HepG2 (cell line): ENCODE results near the gene ZDHHC14. TPM values are rescaled to one million over a fixed set of nuclear protein-coding genes. Genes with fewer than 3 reads are reported as not detected.

Experiments used
- AFF4 ChIP-seq: sonication (generic); formaldehyde crosslinking; IDR thresholded peaks from 2 replicates; pipeline ENCODE4 v1.4.0; 2020; ENCODE audit warnings: missing genetic modification reagents
- KLF9 ChIP-seq: IDR thresholded peaks from 2 replicates; pipeline ENCODE4 v1.6.1; 2016; ENCODE audit warnings: low read depth
- MAZ ChIP-seq, 2 experiments: sonication (generic) in 1 of 2; formaldehyde crosslinking in 1 of 2; IDR thresholded peaks; 2 replicates each; pipeline versions ENCODE4 v1.5.0 to v1.6.1; 2012 to 2020; ENCODE audit warnings: low read depth in 2 of 2, mild to moderate bottlenecking in 2 of 2, borderline replicate concordance in 1 of 2, improper control_type of control experiment in 1 of 2, low read length in 1 of 2, missing genetic modification reagents in 1 of 2, moderate library complexity in 1 of 2
- MED8 ChIP-seq: sonication (generic); formaldehyde crosslinking; IDR thresholded peaks from 2 replicates; pipeline ENCODE4 v1.8.1; 2023; ENCODE audit warnings: mild to moderate bottlenecking, missing genetic modification reagents; ENCODE audit not compliant: insufficient replicate concordance
- MXI1 ChIP-seq: IDR thresholded peaks from 3 replicates; pipeline ENCODE4 v1.6.1; 2012; ENCODE audit warnings: low read depth, low read length, inconsistent platforms, borderline replicate concordance
- SALL1 ChIP-seq: sonication (generic); formaldehyde crosslinking; IDR thresholded peaks from 2 replicates; pipeline ENCODE4 v1.8.0; 2022; ENCODE audit warnings: mild to moderate bottlenecking, missing genetic modification reagents
- ZBTB34 ChIP-seq: sonication (generic); formaldehyde crosslinking; IDR thresholded peaks from 2 replicates; pipeline ENCODE4 v1.8.0; 2022; ENCODE audit warnings: mild to moderate bottlenecking, missing genetic modification reagents
- ZNF282 ChIP-seq: fragments of 450-650 bp; IDR thresholded peaks from 2 replicates; pipeline ENCODE4 v1.6.1; 2018; ENCODE audit not compliant: partially characterized antibody
- ZNF605 ChIP-seq: sonication (generic); formaldehyde crosslinking; IDR thresholded peaks from 2 replicates; pipeline ENCODE4 v1.8.0; 2022; ENCODE audit warnings: mild to moderate bottlenecking, missing genetic modification reagents
- ZNF609 ChIP-seq: sonication (generic); formaldehyde crosslinking; IDR thresholded peaks from 2 replicates; pipeline ENCODE4 v1.4.0; 2020; ENCODE audit warnings: mild to moderate bottlenecking, missing genetic modification reagents, borderline replicate concordance
- ZNF616 ChIP-seq: sonication (generic); formaldehyde crosslinking; IDR thresholded peaks from 2 replicates; pipeline ENCODE4 v1.5.0; 2020; ENCODE audit warnings: low read depth, mild to moderate bottlenecking, missing genetic modification reagents
- ZSCAN29 ChIP-seq: sonication (generic); formaldehyde crosslinking; conservative IDR thresholded peaks from 2 replicates; pipeline ENCODE4 v1.4.0; 2020; ENCODE audit warnings: mild to moderate bottlenecking, missing genetic modification reagents
- polyA plus RNA-seq, 8 experiments: library from polyadenylated mRNA; depleted of rRNA in 3 of 8; stranded (reverse) in 7 of 8; unstranded in 1 of 8; fragments of >200 nt; fragmentation: Illumina TruSeq in 4 of 8; extraction: Trizol in 4 of 8; gene quantifications; 2 replicates each; pipeline versions ENCODE4 v1.2.1 to v1.2.3, GENCODE V29; 2011 to 2016; ENCODE audit warnings: low read depth in 4 of 8, missing spikeins in 1 of 8, mixed read lengths in 1 of 8; ENCODE audit not compliant: insufficient read depth in 1 of 8
- total RNA-seq, 5 experiments: library from RNA; depleted of rRNA; stranded (reverse); fragments of >200 nt; fragmentation: Illumina TruSeq; extraction: Trizol; gene quantifications; 2 replicates each; pipeline ENCODE4 v1.2.3, GENCODE V29; 2016; ENCODE audit warnings: low read depth in 1 of 5
- TF ChIP-seq, protein P1 (sequence below): sonication (generic); formaldehyde crosslinking; IDR thresholded peaks from 2 replicates; pipeline ENCODE4 v1.8.0; 2022; ENCODE audit warnings: missing genetic modification reagents, low read depth, mild to moderate bottlenecking, borderline replicate concordance
- TF ChIP-seq, protein P2 (sequence below), 2 experiments: sonication (generic) in 1 of 2; formaldehyde crosslinking in 1 of 2; IDR thresholded peaks; 2 replicates each; pipeline versions ENCODE4 v1.4.0 to v1.6.1; 2018 to 2020; ENCODE audit warnings: missing genetic modification reagents in 2 of 2, borderline replicate concordance in 1 of 2, low read depth in 1 of 2, mild to moderate bottlenecking in 1 of 2, missing biosample characterization in 1 of 2

ZDHHC14 gene
- total and polyA plus RNA-seq, 2 of the 13 experiments (the other 11 are each of a cell fraction or from before 2014, with no cell fraction given): 3.7 to 9.5 TPM

DNA sequence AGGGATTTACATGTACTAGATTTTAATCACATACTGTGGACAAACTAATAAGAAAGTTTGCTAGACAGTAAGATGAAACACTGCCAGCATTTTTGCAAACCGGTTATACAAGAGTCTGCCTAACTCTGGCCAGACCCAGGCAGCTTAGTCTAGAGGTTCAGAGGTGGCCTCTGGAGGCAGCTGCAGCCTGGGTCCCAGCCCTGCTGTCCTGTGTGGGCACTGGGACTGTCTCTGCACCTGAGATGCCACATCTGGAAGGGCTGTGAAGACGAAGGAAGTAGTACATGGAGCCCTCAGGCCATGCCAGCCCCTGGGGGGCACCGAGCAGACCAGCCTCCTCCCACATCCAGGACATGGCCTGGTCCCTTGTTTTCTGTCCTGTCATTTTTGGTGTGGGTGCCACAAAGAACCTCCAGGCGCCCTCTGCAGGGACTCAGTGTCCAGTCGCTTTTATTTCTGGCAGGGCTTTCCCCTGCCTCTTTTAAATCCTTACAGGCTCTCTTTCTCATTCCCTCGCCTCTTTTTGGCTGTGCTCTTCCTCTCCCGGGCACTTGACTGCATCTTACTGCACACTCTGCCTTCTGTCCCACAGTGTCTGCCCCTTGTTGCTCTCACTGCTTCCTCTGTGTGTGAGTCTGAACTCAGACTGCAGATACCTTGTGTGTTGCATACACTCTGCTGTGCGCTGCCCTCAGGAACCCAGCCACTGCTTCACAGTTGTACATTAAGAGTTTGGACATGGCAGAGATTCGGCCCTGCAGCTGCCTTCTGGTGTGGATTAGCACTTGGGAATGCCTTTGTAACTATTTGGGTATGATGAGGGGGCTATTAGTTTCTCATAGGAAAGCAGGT is 216.7 kb downstream of the ZDHHC14 start (continued):
- TF ChIP-seq AFF4 (CRISPR knock-in tag) (no peak), ZNF616 (CRISPR knock-in tag) (no peak), MXI1 (no peak), ZNF605 (CRISPR knock-in tag) (peak; percentile 61; the same call in 1 of the 2 replicates), MAZ (IDR thresholded peaks at IDR 0.05; ENCODE audit: borderline replicate concordance, low read depth, low read length) (no peak), MAZ (CRISPR knock-in tag; IDR thresholded peaks at IDR 0.05; ENCODE audit: low read depth) (no peak; the same call in 1 of the 2 replicates), ZSCAN29 (CRISPR knock-in tag) (no peak), ZBTB34 (no peak), KLF9 (CRISPR knock-in tag) (no peak), SALL1 (CRISPR knock-in tag) (peak; percentile 52; the same call in 1 of the 2 replicates), MED8 (CRISPR knock-in tag) (no peak), ZNF609 (CRISPR knock-in tag) (no peak), ZNF282 (no peak)
- TF ChIP-seq, protein P1, sequence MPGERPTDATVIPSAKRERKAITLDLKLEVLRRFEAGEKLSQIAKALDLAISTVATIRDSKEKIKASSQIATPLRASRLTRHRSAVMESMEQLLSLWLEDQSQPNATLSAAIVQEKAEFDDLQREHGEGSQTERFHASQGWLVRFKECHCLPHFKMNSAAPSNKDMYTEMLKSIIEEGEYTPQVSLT (CRISPR knock-in tag): no peak
- TF ChIP-seq, protein P2, sequence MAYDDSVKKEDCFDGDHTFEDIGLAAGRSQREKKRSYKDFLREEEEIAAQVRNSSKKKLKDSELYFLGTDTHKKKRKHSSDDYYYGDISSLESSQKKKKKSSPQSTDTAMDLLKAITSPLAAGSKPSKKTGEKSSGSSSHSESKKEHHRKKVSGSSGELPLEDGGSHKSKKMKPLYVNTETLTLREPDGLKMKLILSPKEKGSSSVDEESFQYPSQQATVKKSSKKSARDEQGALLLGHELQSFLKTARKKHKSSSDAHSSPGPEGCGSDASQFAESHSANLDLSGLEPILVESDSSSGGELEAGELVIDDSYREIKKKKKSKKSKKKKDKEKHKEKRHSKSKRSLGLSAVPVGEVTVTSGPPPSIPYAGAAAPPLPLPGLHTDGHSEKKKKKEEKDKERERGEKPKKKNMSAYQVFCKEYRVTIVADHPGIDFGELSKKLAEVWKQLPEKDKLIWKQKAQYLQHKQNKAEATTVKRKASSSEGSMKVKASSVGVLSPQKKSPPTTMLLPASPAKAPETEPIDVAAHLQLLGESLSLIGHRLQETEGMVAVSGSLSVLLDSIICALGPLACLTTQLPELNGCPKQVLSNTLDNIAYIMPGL (CRISPR knock-in tag; IDR thresholded peaks at IDR 0.05; ENCODE audit: borderline replicate concordance in 1 of 2, low read depth in 1 of 2): peak in 1 of 2 experiments; percentile 54; a peak in 1 of 4 replicates
